Peyer's patch (tissue), 4 donors: ENCODE results near the gene CCDC69. TPM values are rescaled to one million over a fixed set of nuclear protein-coding genes. Genes with fewer than 3 reads are reported as not detected.
A peak's percentile ranks its signal among the peaks of the same experiment; 100 is the strongest.

ENCODE experiments used
- DNase-seq, 3 donors: peaks; one replicate each; pipeline ENCODE4 v3.0.0-alpha.2; 2017 to 2019
- H3K27ac ChIP-seq, 4 donors: fragments of 200-600 bp; sonication (generic); one replicate each; pipeline ENCODE4 v1.5.1; 2016 to 2019
- H3K27me3 ChIP-seq, 2 donors: fragments of 200-600 bp; sonication (generic); one replicate each; pipeline ENCODE4 v1.5.1; 2019
- H3K36me3 ChIP-seq, 3 donors: fragments of 200-600 bp; sonication (generic); one replicate each; pipeline ENCODE4 v1.5.1; 2016 to 2019
- H3K4me1 ChIP-seq, 4 donors: fragments of 200-600 bp; sonication (generic); one replicate each; pipeline ENCODE4 v1.5.1; 2016 to 2019
- H3K4me3 ChIP-seq, 4 donors: fragments of 200-600 bp; sonication (generic); 1 replicate in 3 of 4; 2 replicates in 1 of 4; pipeline ENCODE4 v1.5.1; 2016 to 2019; ENCODE audit warnings: mild to moderate bottlenecking in 1 of 4
- H3K9me3 ChIP-seq, 4 donors: fragments of 200-600 bp; sonication (generic); one replicate each; pipeline ENCODE4 v1.5.1; 2016 to 2019; ENCODE audit warnings: mild to moderate bottlenecking in 1 of 4
- POLR2A ChIP-seq, 2 donors: fragments of 450-650 bp; IDR thresholded peaks; one replicate each; pipeline ENCODE4 v1.5.1; 2017; ENCODE audit warnings: antibody characterized with exemption in 2 of 2, mild to moderate bottlenecking in 2 of 2, moderate library complexity in 2 of 2
- total RNA-seq, 4 donors: library from RNA; depleted of rRNA; stranded (reverse); fragments of >200 nt; gene quantifications; one replicate each; pipeline ENCODE4 v1.1.0, GENCODE V29; 2016
- TF ChIP-seq, protein P1 (sequence below), 6 experiments: fragments of 450-650 bp in 4 of 6; fragments of 200-600 bp in 2 of 6; sonication (generic) in 1 of 6; IDR thresholded peaks; one replicate each; pipeline ENCODE4 v1.5.1; 2017 to 2019; ENCODE audit warnings: antibody characterized with exemption in 6 of 6, mild to moderate bottlenecking in 3 of 6, moderate library complexity in 1 of 6

Gene CCDC69
- total RNA-seq, 4 donors from 2014 or later, result 15.8 to 86.6 (median 33.3) TPM

DNA sequence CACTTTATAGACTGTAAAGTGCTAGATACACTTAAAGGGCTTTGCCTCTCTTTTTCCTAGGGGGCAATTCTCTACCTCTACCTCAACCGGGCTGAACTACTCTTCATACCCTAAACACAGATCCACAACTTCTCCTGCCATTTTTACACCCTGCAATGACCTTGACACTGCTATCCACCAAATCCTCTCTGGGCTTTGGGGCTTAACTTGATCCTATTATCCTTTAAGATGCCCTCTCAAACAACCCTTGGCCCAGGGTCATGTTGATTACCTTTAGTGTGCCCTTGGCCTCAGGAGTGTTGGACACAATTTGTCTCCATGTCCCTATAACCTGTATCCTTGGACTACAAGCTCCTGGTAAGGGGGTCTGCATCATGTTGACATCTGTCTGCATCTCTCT is 85.8 kb downstream of the CCDC69 start:
- Histone ChIP-seq H3K9me3 (no peaks in the 10 kb centered on the region), H3K27me3 (no peaks in the 10 kb centered on the region), H3K4me3 (no peak overlapping the region), H3K36me3 (peaks cover 0 to 63% (median 0%) of the 10 kb centered on the region in 3 donors), H3K4me1 (peaks cover 0 to 35% (median 25%) of the 10 kb centered on the region in 4 donors), H3K27ac (no peak overlapping the region)
- no peak for TF ChIP-seq POLR2A (IDR thresholded peaks at IDR 0.05)
- TF ChIP-seq, protein P1, sequence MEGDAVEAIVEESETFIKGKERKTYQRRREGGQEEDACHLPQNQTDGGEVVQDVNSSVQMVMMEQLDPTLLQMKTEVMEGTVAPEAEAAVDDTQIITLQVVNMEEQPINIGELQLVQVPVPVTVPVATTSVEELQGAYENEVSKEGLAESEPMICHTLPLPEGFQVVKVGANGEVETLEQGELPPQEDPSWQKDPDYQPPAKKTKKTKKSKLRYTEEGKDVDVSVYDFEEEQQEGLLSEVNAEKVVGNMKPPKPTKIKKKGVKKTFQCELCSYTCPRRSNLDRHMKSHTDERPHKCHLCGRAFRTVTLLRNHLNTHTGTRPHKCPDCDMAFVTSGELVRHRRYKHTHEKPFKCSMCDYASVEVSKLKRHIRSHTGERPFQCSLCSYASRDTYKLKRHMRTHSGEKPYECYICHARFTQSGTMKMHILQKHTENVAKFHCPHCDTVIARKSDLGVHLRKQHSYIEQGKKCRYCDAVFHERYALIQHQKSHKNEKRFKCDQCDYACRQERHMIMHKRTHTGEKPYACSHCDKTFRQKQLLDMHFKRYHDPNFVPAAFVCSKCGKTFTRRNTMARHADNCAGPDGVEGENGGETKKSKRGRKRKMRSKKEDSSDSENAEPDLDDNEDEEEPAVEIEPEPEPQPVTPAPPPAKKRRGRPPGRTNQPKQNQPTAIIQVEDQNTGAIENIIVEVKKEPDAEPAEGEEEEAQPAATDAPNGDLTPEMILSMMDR (IDR thresholded peaks at IDR 0.05), result no peak
- no peak for DNase-seq

- H3K4me3 ChIP-seq, result no peak overlapping the region
- H3K36me3 ChIP-seq, result peaks cover 0 to 72% (median 0%) of the 10 kb centered on the region in 3 donors
- no peaks in the 10 kb centered on the region for H3K9me3 ChIP-seq
- peaks cover 0 to 32% (median 20%) of the 10 kb centered on the region in 4 donors for H3K4me1 ChIP-seq
- DNase-seq, result no peak
- H3K27ac ChIP-seq, result no peak overlapping the region
- H3K27me3 ChIP-seq, result no peaks in the 10 kb centered on the region
- no peak for TF ChIP-seq POLR2A (IDR thresholded peaks at IDR 0.05)
- TF ChIP-seq, protein P1 (IDR thresholded peaks at IDR 0.05), result no peak
Measured at GRCh38 chr5:151137067-151137825, 86.6 kb downstream of the CCDC69 start.

GRCh38 chr5:151134228-151134627 is 89.7 kb downstream of the CCDC69 start:
- H3K27me3 ChIP-seq, result no peaks in the 10 kb centered on the region
- H3K36me3 ChIP-seq, result peaks cover 0 to 95% (median 3%) of the 10 kb centered on the region in 3 donors
- no peaks in the 10 kb centered on the region for H3K9me3 ChIP-seq
- DNase-seq, result peak in 2 of 3 donors; percentile 50 to 66
- H3K4me1 ChIP-seq, result peaks cover 0 to 18% (median 8%) of the 10 kb centered on the region in 4 donors
- TF ChIP-seq, protein P1 (IDR thresholded peaks at IDR 0.05), result no peak
- no peak for TF ChIP-seq POLR2A (IDR thresholded peaks at IDR 0.05)
- H3K27ac ChIP-seq, result peak overlapping the region in 1 of 4 donors; percentile 61
- no peak overlapping the region for H3K4me3 ChIP-seq

- DNase-seq, result peak in 1 of 3 donors; percentile 47
- no peaks in the 10 kb centered on the region for H3K27me3 ChIP-seq
- H3K27ac ChIP-seq, result peak overlapping the region in 1 of 4 donors; percentile 61
- no peaks in the 10 kb centered on the region for H3K9me3 ChIP-seq
- H3K4me1 ChIP-seq, result peaks cover 0 to 22% (median 8%) of the 10 kb centered on the region in 4 donors
- no peak for TF ChIP-seq POLR2A (IDR thresholded peaks at IDR 0.05)
- TF ChIP-seq, protein P1 (IDR thresholded peaks at IDR 0.05), result no peak
- no peak overlapping the region for H3K4me3 ChIP-seq
- H3K36me3 ChIP-seq, result peaks cover 0 to 94% (median 3%) of the 10 kb centered on the region in 3 donors
Measured at GRCh38 chr5:151132963-151133362, 90.9 kb downstream of the CCDC69 start.

Other genes starting within 250 kb of the CCDC69 start
- 100 to 1,000 TPM; 143 to 690 (median 479) TPM for gene GPX3, start 203.5 kb downstream of the CCDC69 start, total RNA-seq
- 100 to 1,000 TPM; 191 to 352 (median 266) TPM for gene TNIP1, start 143.1 kb downstream of the CCDC69 start, total RNA-seq
- 100 to 1,000 TPM in 1 of 4 donors, 10 to 100 TPM in 3; 11.2 to 228 (median 30.1) TPM for gene ANXA6, start 66.3 kb downstream of the CCDC69 start, total RNA-seq
- gene GM2A, start 29.1 kb upstream of the CCDC69 start, total RNA-seq, result 10 to 100 TPM; 15.1 to 27.2 (median 16.8) TPM
- gene SLC36A3, start 79.7 kb upstream of the CCDC69 start, total RNA-seq, result not detected
- not detected for gene SLC36A2, start 123.5 kb upstream of the CCDC69 start, total RNA-seq
- gene SLC36A1, start 223.5 kb upstream of the CCDC69 start, total RNA-seq, result 100 to 1,000 TPM in 2 of 4 donors, 10 to 100 TPM in 2; 23.9 to 171 (median 107) TPM